Hepatocyte (in vitro differentiated cells): ENCODE results near the gene LRRC9. TPM values are rescaled to one million over a fixed set of nuclear protein-coding genes. Genes with fewer than 3 reads are reported as not detected.

Experiments used
- DNase-seq: peaks from one replicate; pipeline ENCODE4 v3.0.0-alpha.2; 2016; ENCODE audit warnings: low spot score
- H2AFZ ChIP-seq: fragments of 200-600 bp; sonication (generic); 2 replicates; pipeline ENCODE4 v1.6.0; 2016; ENCODE audit warnings: antibody characterized with exemption, mild to moderate bottlenecking
- H3K27ac ChIP-seq: fragments of 200-600 bp; sonication (generic); 2 replicates; pipeline ENCODE4 v1.5.1; 2016; ENCODE audit warnings: mild to moderate bottlenecking
- H3K27me3 ChIP-seq: fragments of 200-600 bp; sonication (generic); 2 replicates; pipeline ENCODE4 v1.6.1; 2016
- H3K36me3 ChIP-seq: fragments of 200-600 bp; sonication (generic); replicated peaks from 2 replicates; pipeline ENCODE4 v1.5.1; 2016; ENCODE audit warnings: low read depth; ENCODE audit not compliant: insufficient read depth
- H3K4me1 ChIP-seq: fragments of 200-600 bp; sonication (generic); 2 replicates; pipeline ENCODE4 v1.5.1; 2016; ENCODE audit warnings: mild to moderate bottlenecking, moderate library complexity; ENCODE audit not compliant: insufficient read depth
- H3K4me2 ChIP-seq: fragments of 200-600 bp; sonication (generic); 2 replicates; pipeline ENCODE4 v1.6.0; 2016
- H3K4me3 ChIP-seq: fragments of 200-600 bp; sonication (generic); 2 replicates; pipeline ENCODE4 v1.5.1; 2016; ENCODE audit warnings: mild to moderate bottlenecking
- H3K79me2 ChIP-seq: fragments of 200-600 bp; sonication (generic); 2 replicates; pipeline ENCODE4 v1.6.0; 2017; ENCODE audit warnings: mild to moderate bottlenecking
- H3K9me2 ChIP-seq: fragments of 200-600 bp; sonication (generic); replicated peaks from 2 replicates; pipeline ENCODE4 v1.6.0; 2017; ENCODE audit warnings: mild to moderate bottlenecking; ENCODE audit not compliant: insufficient read depth
- H3K9me3 ChIP-seq: fragments of 200-600 bp; sonication (generic); 2 replicates; pipeline ENCODE4 v1.5.1; 2016; ENCODE audit warnings: low read depth, mild to moderate bottlenecking
- H4K20me1 ChIP-seq: fragments of 200-600 bp; sonication (generic); 2 replicates; pipeline ENCODE4 v1.6.0; 2016; ENCODE audit warnings: mild to moderate bottlenecking; ENCODE audit not compliant: insufficient read depth, poor library complexity, severe bottlenecking
- CTCF ChIP-seq: fragments of 200-600 bp; sonication (generic); IDR thresholded peaks from 2 replicates; pipeline ENCODE4 v1.5.1; 2016; ENCODE audit warnings: antibody characterized with exemption, mild to moderate bottlenecking; ENCODE audit not compliant: poor library complexity
- EZH2 ChIP-seq: fragments of 200-600 bp; sonication (generic); IDR thresholded peaks from 2 replicates; pipeline ENCODE4 v1.6.1; 2016; ENCODE audit warnings: antibody characterized with exemption, mild to moderate bottlenecking, borderline replicate concordance
- EZH2phosphoT487 ChIP-seq: fragments of 200-600 bp; sonication (generic); IDR thresholded peaks from one replicate; pipeline ENCODE4 v1.6.1; 2018; ENCODE audit warnings: antibody characterized with exemption, mild to moderate bottlenecking, low read depth, moderate library complexity; ENCODE audit not compliant: unreplicated experiment, severe bottlenecking
- WGBS: methylation state at CpG from one replicate; pipeline ENCODE4 v1.1.6; 2016; ENCODE audit warnings: low lambda C conversion rate; ENCODE audit errors: missing lambda C conversion rate; 5-methylcytosine and 5-hydroxymethylcytosine counted together
- polyA plus RNA-seq: library from polyadenylated mRNA; unstranded; fragments of >200 nt; fragmentation: Nextera tagmentation; extraction: Ambion mirVana; gene quantifications from 2 replicates; pipeline ENCODE4 v1.2.1, GENCODE V29; 2016
- total RNA-seq: library from RNA; depleted of rRNA; stranded (reverse); fragments of >200 nt; gene quantifications from 2 replicates; pipeline ENCODE4 v1.2.3, GENCODE V29; 2014

Gene LRRC9
- total and polyA plus RNA-seq, 2 experiments from 2014 or later = 0.13 to 2.1 TPM

GRCh38 chr14:60093606-60094005, 173.7 kb downstream of the LRRC9 start:
- Histone ChIP-seq H4K20me1 (peaks cover 10% of the 10 kb centered on the region), H3K9me2 (no peaks in the 10 kb centered on the region), H3K4me1 (peaks cover 16% of the 10 kb centered on the region), H3K27ac (peak overlapping the region; percentile 98), H3K36me3 (no peaks in the 10 kb centered on the region), H3K4me2 (peak overlapping the region; percentile 86), H2AFZ (no peak overlapping the region), H3K9me3 (no peaks in the 10 kb centered on the region), H3K27me3 (no peaks in the 10 kb centered on the region), H3K79me2 (peaks cover 62% of the 10 kb centered on the region), H3K4me3 (peak overlapping the region; percentile 47)
- no peak for DNase-seq
- TF ChIP-seq EZH2 (no peak), CTCF (no peak), EZH2phosphoT487 (no peak)

GRCh38 chr14:60094306-60094897, 174.5 kb downstream of the LRRC9 start:
- 33% methylated on average over 5 of the region's 5 CpGs for WGBS
- H3K27me3 ChIP-seq = no peaks in the 10 kb centered on the region
- H3K36me3 ChIP-seq = no peaks in the 10 kb centered on the region
- H3K4me1 ChIP-seq = peaks cover 16% of the 10 kb centered on the region
- H3K27ac ChIP-seq = peak overlapping the region; percentile 98
- H4K20me1 ChIP-seq = peaks cover 10% of the 10 kb centered on the region
- H3K79me2 ChIP-seq = peaks cover 70% of the 10 kb centered on the region
- H3K9me2 ChIP-seq = no peaks in the 10 kb centered on the region
- H3K4me2 ChIP-seq = peak overlapping the region; percentile 86
- no peak overlapping the region for H2AFZ ChIP-seq
- no peaks in the 10 kb centered on the region for H3K9me3 ChIP-seq
- no peak for DNase-seq
- TF ChIP-seq EZH2 = no peak
- no peak for TF ChIP-seq EZH2phosphoT487
- no peak for TF ChIP-seq CTCF
- peak overlapping the region; percentile 47 for H3K4me3 ChIP-seq

- DNase-seq = no peak
- Histone ChIP-seq H3K36me3 (no peaks in the 10 kb centered on the region), H3K4me3 (no peak overlapping the region), H4K20me1 (peaks cover 10% of the 10 kb centered on the region), H3K4me2 (peak overlapping the region; percentile 86), H3K4me1 (peaks cover 16% of the 10 kb centered on the region), H3K27ac (peak overlapping the region; percentile 12), H2AFZ (no peak overlapping the region), H3K79me2 (peaks cover 78% of the 10 kb centered on the region), H3K9me3 (no peaks in the 10 kb centered on the region), H3K27me3 (no peaks in the 10 kb centered on the region), H3K9me2 (no peaks in the 10 kb centered on the region)
- no peak for TF ChIP-seq CTCF
These were observed 175.3 kb downstream of the LRRC9 start for GRCh38 chr14:60095231-60095630.
